Loucy (cell line): Measurements from ENCODE around the gene KIAA1549.

Source experiments
- CTCF ChIP-seq: fragments of 200-600 bp; sonication (generic); conservative IDR thresholded peaks from 2 replicates; pipeline ENCODE4 v1.5.1; 2014; ENCODE audit warnings: mild to moderate bottlenecking, antibody characterized with exemption, low read length
- EZH2phosphoT487 ChIP-seq: fragments of 200-600 bp; IDR thresholded peaks from 2 replicates; pipeline ENCODE4 v1.6.1; 2018; ENCODE audit warnings: antibody characterized with exemption, mild to moderate bottlenecking, moderate library complexity, borderline replicate concordance

GRCh38 chr7:138869353-138869752 lies 111.8 kb downstream of the KIAA1549 start:
- no peak for TF ChIP-seq EZH2phosphoT487
- TF ChIP-seq CTCF, result no peak
